ENCODE results near the gene B3GAT3.

DNA sequence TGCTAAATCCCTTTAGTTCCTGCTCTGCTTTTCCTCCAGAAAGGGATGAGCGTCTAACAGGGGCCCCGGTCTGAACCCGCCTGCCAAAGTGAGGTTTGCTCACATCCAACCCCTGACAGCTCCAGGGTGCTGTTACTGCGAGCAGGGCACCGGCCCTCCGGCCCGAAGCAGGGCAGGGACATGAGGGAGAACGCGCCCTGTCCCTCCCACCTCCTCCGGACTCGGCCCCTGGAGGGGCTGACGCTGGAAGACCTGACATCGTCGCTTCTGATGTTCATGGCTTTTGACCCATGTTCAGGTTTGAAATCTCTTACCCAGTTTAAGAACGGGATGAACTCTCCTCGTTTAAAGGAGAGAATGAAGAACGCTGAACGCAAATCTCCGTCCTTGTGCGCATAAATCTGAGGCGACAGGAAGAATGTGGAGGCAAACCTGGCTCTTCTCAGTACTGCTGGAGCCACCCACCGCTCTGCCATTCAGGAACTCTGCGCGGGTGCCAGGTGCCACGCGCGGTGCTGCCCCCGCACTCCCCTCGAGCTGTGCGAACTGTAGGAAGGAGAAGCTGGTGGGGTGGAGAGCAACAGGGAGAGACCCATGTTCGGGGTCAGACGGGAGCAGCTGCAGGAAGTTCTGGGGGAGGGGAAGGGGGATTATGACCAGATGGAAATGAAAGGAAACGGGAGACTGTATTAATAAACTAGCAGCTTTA lies 47.3 kb downstream of the B3GAT3 start:
- TF ChIP-seq, protein P1, sequence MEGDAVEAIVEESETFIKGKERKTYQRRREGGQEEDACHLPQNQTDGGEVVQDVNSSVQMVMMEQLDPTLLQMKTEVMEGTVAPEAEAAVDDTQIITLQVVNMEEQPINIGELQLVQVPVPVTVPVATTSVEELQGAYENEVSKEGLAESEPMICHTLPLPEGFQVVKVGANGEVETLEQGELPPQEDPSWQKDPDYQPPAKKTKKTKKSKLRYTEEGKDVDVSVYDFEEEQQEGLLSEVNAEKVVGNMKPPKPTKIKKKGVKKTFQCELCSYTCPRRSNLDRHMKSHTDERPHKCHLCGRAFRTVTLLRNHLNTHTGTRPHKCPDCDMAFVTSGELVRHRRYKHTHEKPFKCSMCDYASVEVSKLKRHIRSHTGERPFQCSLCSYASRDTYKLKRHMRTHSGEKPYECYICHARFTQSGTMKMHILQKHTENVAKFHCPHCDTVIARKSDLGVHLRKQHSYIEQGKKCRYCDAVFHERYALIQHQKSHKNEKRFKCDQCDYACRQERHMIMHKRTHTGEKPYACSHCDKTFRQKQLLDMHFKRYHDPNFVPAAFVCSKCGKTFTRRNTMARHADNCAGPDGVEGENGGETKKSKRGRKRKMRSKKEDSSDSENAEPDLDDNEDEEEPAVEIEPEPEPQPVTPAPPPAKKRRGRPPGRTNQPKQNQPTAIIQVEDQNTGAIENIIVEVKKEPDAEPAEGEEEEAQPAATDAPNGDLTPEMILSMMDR (IDR thresholded peaks at IDR 0.05): no peak
- TF ChIP-seq POLR2A (IDR thresholded peaks at IDR 0.05): no peak
